ENCODE data around the gene KIF5B. TPM values are rescaled to one million over a fixed set of nuclear protein-coding genes. Genes with fewer than 3 reads are reported as not detected.
"Not testable (repeated sequence)": the region's sequence is repeated elsewhere in the genome, so short reads cannot be mapped to it uniquely, and the experiment has no call there.

KIF5B gene
- total RNA-seq, 1 experiment from 2014 or later: 64.2 TPM

- DNase-seq (ENCODE audit: low spot score): no peak
- in situ Hi-C loops (cut with HindIII; ENCODE audit: low sequenced_read_pairs): no loop called here
Observed at GRCh38 chr10:32031920-32032319, 24.3 kb downstream of the KIF5B start.

GRCh38 chr10:32031424-32031823 is 24.8 kb downstream of the KIF5B start:
- in situ Hi-C loops (cut with HindIII; ENCODE audit: low sequenced_read_pairs): no loop called here
- DNase-seq (ENCODE audit: low spot score): no peak

GRCh38 chr10:32028710-32029109 is 27.5 kb downstream of the KIF5B start:
- no peak for DNase-seq (ENCODE audit: low spot score)
- in situ Hi-C loops (cut with HindIII; ENCODE audit: low sequenced_read_pairs): no loop called here

GRCh38 chr10:32023264-32023663 is 33.0 kb downstream of the KIF5B start:
- in situ Hi-C loops (cut with HindIII; ENCODE audit: low sequenced_read_pairs): no loop called here
- DNase-seq (ENCODE audit: low spot score): no peak

GRCh38 chr10:32017044-32017443 is 39.2 kb downstream of the KIF5B start:
- no peak for DNase-seq (ENCODE audit: low spot score)
- in situ Hi-C loops (cut with HindIII; ENCODE audit: low sequenced_read_pairs): no loop called here

GRCh38 chr10:32015386-32015785 is 40.8 kb downstream of the KIF5B start:
- no peak for DNase-seq (ENCODE audit: low spot score)
- in situ Hi-C loops (cut with HindIII; ENCODE audit: low sequenced_read_pairs): no loop called here

- in situ Hi-C loops (cut with HindIII; ENCODE audit: low sequenced_read_pairs): no loop called here
- DNase-seq (ENCODE audit: low spot score): no peak
Observed at GRCh38 chr10:32007026-32007425, 49.2 kb downstream of the KIF5B start.

- in situ Hi-C loops (cut with HindIII; ENCODE audit: low sequenced_read_pairs): no loop called here
- peak; percentile 55 for DNase-seq (ENCODE audit: low spot score)
Observed at GRCh38 chr10:32005050-32005449, 51.2 kb downstream of the KIF5B start.

GRCh38 chr10:32004161-32004591 is 52.0 kb downstream of the KIF5B start:
- DNase-seq (ENCODE audit: low spot score): peak; percentile 25
- in situ Hi-C loops (cut with HindIII; ENCODE audit: low sequenced_read_pairs): no loop called here

GRCh38 chr10:32002531-32002930 is 53.7 kb downstream of the KIF5B start:
- DNase-seq (ENCODE audit: low spot score): no peak
- in situ Hi-C loops (cut with HindIII; ENCODE audit: low sequenced_read_pairs): no loop called here

GRCh38 chr10:32000937-32001336 is 55.3 kb downstream of the KIF5B start:
- in situ Hi-C loops (cut with HindIII; ENCODE audit: low sequenced_read_pairs): no loop called here
- DNase-seq (ENCODE audit: low spot score): no peak

GRCh38 chr10:31999836-32000235 is 56.4 kb downstream of the KIF5B start:
- in situ Hi-C loops (cut with HindIII; ENCODE audit: low sequenced_read_pairs): no loop called here
- DNase-seq (ENCODE audit: low spot score): no peak

GRCh38 chr10:31999070-31999660 is 57.1 kb downstream of the KIF5B start:
- no peak for DNase-seq (ENCODE audit: low spot score)
- in situ Hi-C loops (cut with HindIII; ENCODE audit: low sequenced_read_pairs): no loop called here

GRCh38 chr10:31994926-31995325 is 61.3 kb downstream of the KIF5B start:
- in situ Hi-C loops (cut with HindIII; ENCODE audit: low sequenced_read_pairs): no loop called here
- DNase-seq (ENCODE audit: low spot score): no peak

- in situ Hi-C loops (cut with HindIII; ENCODE audit: low sequenced_read_pairs): no loop called here
- no peak for DNase-seq (ENCODE audit: low spot score)
Observed at GRCh38 chr10:31990937-31991336, 65.3 kb downstream of the KIF5B start.

GRCh38 chr10:31987786-31988185 is 68.4 kb downstream of the KIF5B start:
- in situ Hi-C loops (cut with HindIII; ENCODE audit: low sequenced_read_pairs): not testable (repeated sequence)

GRCh38 chr10:31982111-31982510 is 74.1 kb downstream of the KIF5B start:
- in situ Hi-C loops (cut with HindIII; ENCODE audit: low sequenced_read_pairs): no loop called here
- DNase-seq (ENCODE audit: low spot score): no peak

More at GRCh38 chr10:31987786-31988185, 68.4 kb downstream of the KIF5B start:
- not testable (repeated sequence) for DNase-seq (ENCODE audit: low spot score)

GRCh38 chr10:31980471-31980870 is 75.8 kb downstream of the KIF5B start:
- in situ Hi-C loops (cut with HindIII; ENCODE audit: low sequenced_read_pairs): no loop called here
- DNase-seq (ENCODE audit: low spot score): no peak

GRCh38 chr10:31979071-31979470 is 77.2 kb downstream of the KIF5B start:
- DNase-seq (ENCODE audit: low spot score); in situ Hi-C loops (cut with HindIII; ENCODE audit: low sequenced_read_pairs): not testable (repeated sequence)

GRCh38 chr10:31978156-31978483 is 78.1 kb downstream of the KIF5B start:
- DNase-seq (ENCODE audit: low spot score): no peak
- in situ Hi-C loops (cut with HindIII; ENCODE audit: low sequenced_read_pairs): no loop called here

- DNase-seq (ENCODE audit: low spot score): no peak
- in situ Hi-C loops (cut with HindIII; ENCODE audit: low sequenced_read_pairs): no loop called here
Observed at GRCh38 chr10:31977440-31978155, 78.6 kb downstream of the KIF5B start.
